Left renal cortex interstitium (tissue), 4 donors: ENCODE results near the gene CCDC74B. TPM values are rescaled to one million over a fixed set of nuclear protein-coding genes. Genes with fewer than 3 reads are reported as not detected.
"Not testable (repeated sequence)": the region's sequence is repeated elsewhere in the genome, so short reads cannot be mapped to it uniquely, and the experiment has no call there.

Experiments
- DNase-seq, 4 donors: peaks; one replicate each; pipeline ENCODE4 v3.0.0-alpha.2; 2013; ENCODE audit warnings: low read depth in 4 of 4, low spot score in 2 of 4, missing footprints in 1 of 4
- polyA plus RNA-seq, 4 donors: library from polyadenylated mRNA; unstranded; fragments of 120-200 nt; gene quantifications; one replicate each; pipeline ENCODE4 v1.2.1, GENCODE V29; 2013; ENCODE audit not compliant: insufficient read length in 4 of 4

The CCDC74B gene
- polyA plus RNA-seq, 4 donors, result 7.3 to 26.2 (median 16.5) TPM

GRCh38 chr2:130151145-130151512 lies 6.2 kb upstream of the CCDC74B start:
- DNase-seq, result not testable (repeated sequence)

- DNase-seq, result no peak
Observed at GRCh38 chr2:130150181-130151144, 5.6 kb upstream of the CCDC74B start.

- not testable (repeated sequence) for DNase-seq
Observed at GRCh38 chr2:130148515-130148914, 3.6 kb upstream of the CCDC74B start.

GRCh38 chr2:130143266-130144039 lies 1.5 kb downstream of the CCDC74B start:
- not testable (repeated sequence) for DNase-seq

GRCh38 chr2:130142396-130143265 lies 2.3 kb downstream of the CCDC74B start:
- DNase-seq, result not testable (repeated sequence)

GRCh38 chr2:130141645-130142370 lies 3.1 kb downstream of the CCDC74B start:
- not testable (repeated sequence) for DNase-seq

- not testable (repeated sequence) for DNase-seq
Observed at GRCh38 chr2:130141002-130141401, 3.9 kb downstream of the CCDC74B start.

GRCh38 chr2:130140516-130140915 lies 4.4 kb downstream of the CCDC74B start:
- DNase-seq, result not testable (repeated sequence)

GRCh38 chr2:130139331-130140280 lies 5.3 kb downstream of the CCDC74B start:
- DNase-seq, result not testable (repeated sequence)

GRCh38 chr2:130138841-130139251 lies 6.1 kb downstream of the CCDC74B start:
- not testable (repeated sequence) for DNase-seq

GRCh38 chr2:130138326-130138725 lies 6.6 kb downstream of the CCDC74B start:
- DNase-seq, result not testable (repeated sequence)

- not testable (repeated sequence) for DNase-seq
Observed at GRCh38 chr2:130137118-130137517, 7.8 kb downstream of the CCDC74B start.

- not testable (repeated sequence) for DNase-seq
Observed at GRCh38 chr2:130136546-130136945, 8.4 kb downstream of the CCDC74B start.

GRCh38 chr2:130135692-130136541 lies 9.0 kb downstream of the CCDC74B start:
- no peak for DNase-seq

GRCh38 chr2:130129120-130129829 lies 15.6 kb downstream of the CCDC74B start, which contains the start of gene POTEF:
TSS of gene POTEF (minus strand) at chr2:130129222. CDS start at chr2:130120515, 8,707 bp downstream.
- not testable (repeated sequence) for DNase-seq

GRCh38 chr2:130128464-130128863 lies 16.4 kb downstream of the CCDC74B start:
- DNase-seq, result not testable (repeated sequence)

GRCh38 chr2:130127726-130128125 lies 17.2 kb downstream of the CCDC74B start:
- DNase-seq, result not testable (repeated sequence)
